DMS53 treated with DMSO at 0.1 percent for 48 hours (cell line): ENCODE results near the gene ARSG.
"Not testable (repeated sequence)": the region's sequence is repeated elsewhere in the genome, so short reads cannot be mapped to it uniquely, and the experiment has no call there.

Experiments
- DNase-seq: peaks from one replicate; lab custom pipeline; 2025; ENCODE audit not compliant: unreplicated experiment; lab: John Stamatoyannopoulos, UW

ARSG gene

GRCh38 chr17:68365469-68365868 lies 74.2 kb downstream of the ARSG start:
- no peak for DNase-seq

GRCh38 chr17:68368387-68368786 lies 77.1 kb downstream of the ARSG start:
- no peak for DNase-seq

GRCh38 chr17:68375566-68375965 lies 84.3 kb downstream of the ARSG start:
- no peak for DNase-seq

- DNase-seq, result not testable (repeated sequence)
Observed at GRCh38 chr17:68376178-68376577, 84.9 kb downstream of the ARSG start.

- DNase-seq, result no peak
Observed at GRCh38 chr17:68377771-68378267, 86.5 kb downstream of the ARSG start.

- no peak for DNase-seq
Observed at GRCh38 chr17:68378268-68379176, 87.2 kb downstream of the ARSG start.

- DNase-seq, result no peak
Observed at GRCh38 chr17:68379177-68379510, 87.8 kb downstream of the ARSG start.

GRCh38 chr17:68379692-68380677 lies 88.7 kb downstream of the ARSG start:
- no peak for DNase-seq

- DNase-seq, result peak; percentile 19
Observed at GRCh38 chr17:68381076-68381900, 90.0 kb downstream of the ARSG start.

GRCh38 chr17:68382582-68383085 lies 91.3 kb downstream of the ARSG start:
- DNase-seq, result no peak

GRCh38 chr17:68383120-68383442 lies 91.8 kb downstream of the ARSG start:
- DNase-seq, result no peak

- DNase-seq, result no peak
Observed at GRCh38 chr17:68383443-68384321, 92.4 kb downstream of the ARSG start.

- DNase-seq, result no peak
Observed at GRCh38 chr17:68384471-68384870, 93.2 kb downstream of the ARSG start.

- no peak for DNase-seq
Observed at GRCh38 chr17:68384941-68385340, 93.6 kb downstream of the ARSG start.

GRCh38 chr17:68385490-68386215 lies 94.4 kb downstream of the ARSG start:
- no peak for DNase-seq

GRCh38 chr17:68387435-68388218 lies 96.3 kb downstream of the ARSG start:
- no peak for DNase-seq

GRCh38 chr17:68389041-68389440 lies 97.7 kb downstream of the ARSG start:
- no peak for DNase-seq

- DNase-seq, result no peak
Observed at GRCh38 chr17:68390888-68391545, 99.7 kb downstream of the ARSG start.
